GM21737 (cell line): ENCODE measurements around the gene NRF1.

Experiments
- ATAC-seq: cut with Tn5 transposase; IDR thresholded peaks from one replicate; pipeline ENCODE4 v1.9.1; 2021; ENCODE audit warnings: mild to moderate bottlenecking, moderate library complexity; ENCODE audit not compliant: unreplicated experiment

NRF1 gene

DNA sequence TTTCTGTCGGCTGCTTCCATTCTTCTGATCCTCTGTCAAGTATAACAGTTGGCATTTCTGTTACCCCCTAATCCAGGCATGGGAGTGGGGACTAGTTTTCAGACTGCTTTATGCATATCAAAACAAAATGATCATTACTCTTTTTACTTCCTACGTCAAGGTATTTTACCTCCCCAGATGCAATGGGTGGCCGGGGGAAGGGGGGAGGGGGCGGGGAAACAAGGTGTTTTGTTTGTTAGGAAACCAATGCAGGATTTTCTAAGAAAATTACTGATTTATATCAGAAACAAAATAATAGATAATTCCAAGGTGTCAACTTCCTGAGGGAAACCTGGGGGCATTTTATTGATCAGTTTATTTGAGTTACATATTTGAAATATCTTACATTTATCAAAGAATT lies 66.3 kb downstream of the NRF1 start:
- ATAC-seq = no peak

DNA sequence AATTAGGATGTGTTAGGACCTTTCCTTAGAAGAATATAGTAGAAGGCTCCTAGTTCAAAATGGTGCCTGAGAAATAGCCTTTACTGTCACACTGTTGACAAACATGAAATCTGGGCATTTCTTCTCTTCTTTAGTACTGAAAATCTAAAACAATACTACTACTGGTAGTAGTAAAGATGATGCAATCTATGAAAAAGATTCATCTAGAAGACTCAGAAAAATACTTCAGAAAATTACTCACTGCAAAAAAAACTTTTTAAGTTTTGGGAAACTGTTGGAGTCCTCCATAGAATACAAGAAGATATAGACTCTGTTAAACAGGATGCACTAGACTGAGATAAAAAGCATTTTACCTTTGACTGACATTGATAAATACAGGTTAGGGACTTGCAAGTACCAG lies 67.1 kb downstream of the NRF1 start:
- no peak for ATAC-seq

DNA sequence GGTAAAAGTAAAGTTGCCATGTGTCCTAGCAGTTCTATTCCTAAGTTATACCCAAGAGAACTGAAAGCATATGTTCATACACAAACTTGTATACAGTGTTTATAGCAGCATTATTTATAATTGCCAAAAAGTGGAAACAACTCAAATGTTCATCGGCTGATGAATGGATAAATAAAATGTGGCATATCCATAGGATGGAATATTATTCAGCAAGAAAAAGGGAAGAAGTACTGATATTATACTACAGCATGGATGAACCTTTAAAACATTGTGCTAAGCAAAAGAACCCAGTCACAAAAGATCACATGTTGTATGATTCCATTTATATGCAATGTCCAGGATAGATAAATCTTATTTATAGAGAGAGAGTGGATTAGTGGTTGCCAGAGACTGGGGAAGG lies 68.9 kb downstream of the NRF1 start:
- no peak for ATAC-seq

DNA sequence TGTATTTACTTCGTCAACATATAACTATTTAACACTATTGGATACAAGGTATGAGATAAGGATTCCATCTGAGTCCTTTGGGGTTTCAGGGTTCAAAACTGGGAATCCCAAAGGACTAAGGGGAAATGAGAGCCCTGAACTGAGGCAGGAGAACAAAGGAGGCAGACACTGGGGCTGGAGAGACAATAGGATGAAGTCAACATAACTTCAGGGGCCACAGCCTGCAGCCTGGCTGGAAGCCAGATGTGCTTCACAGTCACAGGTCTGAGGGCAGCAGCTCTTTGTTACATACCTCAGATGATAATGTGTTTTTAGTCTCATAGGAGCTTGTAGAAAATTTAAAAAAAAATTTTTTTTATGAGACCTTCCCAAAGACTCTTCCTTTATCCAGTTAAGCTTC lies 73.3 kb downstream of the NRF1 start:
- ATAC-seq = no peak

DNA sequence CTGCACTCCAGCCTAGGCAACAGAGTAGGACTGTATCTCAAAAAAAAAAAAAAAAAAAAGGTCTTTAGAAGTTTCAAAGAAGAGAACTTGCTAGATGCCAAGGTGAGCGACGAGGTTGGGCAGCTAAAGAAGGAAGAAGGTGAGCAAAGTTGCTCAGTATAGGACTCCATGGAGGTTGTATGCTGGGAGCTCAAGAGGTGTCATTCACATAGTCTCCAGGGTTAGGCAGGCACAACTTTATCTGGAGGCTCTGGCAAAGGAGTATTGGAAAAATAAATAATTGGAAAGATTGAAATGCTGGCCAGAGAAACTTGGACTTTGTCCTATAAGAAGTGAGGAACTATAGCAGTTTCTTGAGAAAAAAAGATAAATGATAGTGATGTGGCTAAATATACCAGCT lies 74.5 kb downstream of the NRF1 start:
- no peak for ATAC-seq

DNA sequence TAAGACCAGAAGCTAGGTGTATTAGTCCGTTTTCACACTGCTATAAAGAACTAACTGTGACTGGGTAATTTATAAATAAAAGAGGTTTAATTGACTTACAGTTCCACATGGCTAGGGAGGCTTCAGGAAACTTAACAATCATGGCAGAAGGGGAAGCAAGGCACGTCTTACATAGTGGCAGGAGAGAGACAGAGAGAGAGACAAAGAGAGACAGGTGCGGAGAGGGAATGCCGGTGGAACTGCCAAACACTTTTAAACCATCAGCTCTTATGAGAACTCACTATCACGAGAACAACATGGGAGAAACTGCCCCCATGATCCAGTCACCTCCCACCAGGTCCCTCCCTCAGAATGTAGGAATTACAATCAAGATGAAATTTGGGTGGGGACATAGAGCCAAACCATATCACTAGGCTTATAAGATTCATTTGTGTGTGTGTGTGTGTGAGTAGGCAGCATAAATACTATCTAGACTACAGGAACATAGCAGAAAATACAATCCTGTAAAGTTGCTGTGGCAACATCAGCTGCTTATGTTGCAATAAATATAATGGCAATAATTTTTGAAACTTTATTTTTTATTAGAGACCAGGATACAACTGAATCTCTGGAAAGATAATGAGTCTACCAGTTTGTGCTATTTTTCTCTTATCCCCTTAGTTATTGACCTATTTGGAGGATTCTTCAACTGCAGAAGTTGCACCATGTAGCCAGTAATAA lies 77.1 kb downstream of the NRF1 start:
- no peak for ATAC-seq

DNA sequence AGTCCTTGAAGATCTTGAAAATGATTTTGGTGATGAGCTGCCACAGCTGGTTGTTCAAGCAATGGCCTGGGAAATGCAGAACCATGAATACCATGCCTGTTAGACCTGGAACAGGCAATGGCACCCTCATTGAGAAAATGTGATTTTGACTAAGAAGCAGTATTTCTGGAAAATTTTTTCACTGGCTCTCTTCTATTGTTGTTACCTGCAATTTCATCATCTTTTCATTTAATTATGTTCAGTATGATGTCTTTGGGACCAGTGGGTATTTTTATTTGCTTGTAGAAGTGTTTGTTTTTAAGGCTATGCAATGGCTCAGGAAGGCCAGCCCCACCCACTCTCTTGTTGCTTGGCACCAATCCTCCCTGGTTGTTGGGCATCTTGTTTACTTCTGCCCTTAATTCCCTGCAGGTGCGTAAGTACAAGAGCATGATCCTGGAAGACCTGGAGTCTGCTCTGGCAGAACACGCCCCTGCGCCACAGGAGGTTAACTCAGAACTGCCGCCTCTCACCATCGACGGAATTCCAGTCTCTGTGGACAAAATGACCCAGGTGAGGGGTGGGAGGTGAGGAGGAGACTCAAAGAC lies 78.6 kb downstream of the NRF1 start:
- no peak for ATAC-seq

DNA sequence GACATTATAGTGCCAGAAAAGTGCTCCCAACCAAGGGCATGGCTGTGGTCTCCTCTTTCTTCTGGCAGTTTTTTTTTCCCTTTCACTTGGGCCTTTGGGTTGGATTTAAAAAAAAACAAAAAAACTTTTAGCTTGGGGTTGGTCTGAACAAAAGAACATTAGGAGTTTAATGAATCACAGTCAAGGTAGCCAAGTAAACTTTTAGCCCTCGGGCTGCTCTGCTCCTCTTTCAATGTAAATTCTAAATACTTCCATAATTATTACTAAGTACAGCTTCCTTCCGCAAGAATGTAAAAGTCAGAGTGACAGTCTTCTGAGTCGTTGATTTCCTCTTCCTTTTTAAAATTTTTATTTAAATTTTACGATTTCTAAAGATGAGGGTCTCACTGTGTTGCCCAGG lies 79.2 kb downstream of the NRF1 start:
- ATAC-seq = no peak

DNA sequence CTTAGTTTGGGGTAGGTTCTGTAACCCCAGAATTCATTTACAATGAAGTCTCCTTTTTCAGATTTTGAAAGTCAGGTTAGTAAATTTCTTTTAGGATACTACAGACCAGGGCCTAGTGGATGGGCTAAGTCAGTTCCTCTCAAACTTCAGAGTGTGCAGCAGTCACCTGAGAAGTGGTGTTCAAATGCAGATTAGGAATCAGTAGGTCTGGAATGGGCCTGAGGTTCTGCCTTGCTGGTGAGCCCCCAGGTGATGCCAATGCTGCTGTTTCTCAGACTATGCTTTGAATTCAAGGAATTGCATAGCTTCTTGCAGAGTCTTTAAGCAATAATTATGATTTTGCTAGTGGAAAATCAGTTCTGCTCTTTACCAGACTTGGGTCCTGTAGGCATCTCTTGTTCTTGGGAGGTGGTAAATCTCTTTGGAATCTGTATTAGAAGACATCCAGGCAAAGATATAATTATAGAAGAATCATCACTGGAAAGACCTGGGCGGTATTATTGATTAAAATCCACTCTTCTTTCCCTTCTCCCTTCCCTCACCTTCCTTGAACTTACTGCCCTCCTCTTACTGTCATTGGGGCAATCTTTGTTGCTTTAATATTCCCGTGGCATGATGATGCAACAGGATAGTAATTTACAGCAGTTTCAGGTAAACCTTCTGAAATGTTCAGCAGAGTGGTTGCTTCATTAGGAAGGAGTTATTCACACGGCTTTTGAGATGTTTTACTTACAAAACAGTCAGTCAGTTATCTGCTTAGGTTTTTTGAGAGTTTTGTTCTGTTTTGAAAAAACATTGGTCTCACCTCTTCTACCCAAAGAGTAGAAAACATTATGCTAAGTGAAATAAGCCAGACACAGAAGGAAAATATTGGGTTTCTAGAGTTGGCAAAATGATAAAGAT lies 87.2 kb downstream of the NRF1 start:
- no peak for ATAC-seq

DNA sequence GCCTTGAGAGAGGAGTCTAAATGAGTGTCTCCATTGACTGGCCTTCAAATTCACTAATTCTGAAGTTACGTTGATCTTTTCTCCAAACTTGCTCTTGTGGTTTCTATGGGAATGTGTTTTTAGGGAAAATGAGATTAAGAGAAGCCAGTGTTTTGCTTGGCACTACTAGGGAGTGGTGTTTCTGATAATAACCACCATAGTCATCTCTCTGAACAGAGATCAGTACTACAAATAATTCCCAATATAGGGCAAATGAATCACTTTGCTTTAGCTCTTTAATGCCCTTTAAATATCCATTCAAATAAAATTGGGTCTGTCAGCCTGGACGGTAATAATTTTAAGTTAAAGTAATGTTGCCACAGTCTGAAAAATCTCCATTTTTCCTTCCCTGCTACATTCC lies 90.8 kb downstream of the NRF1 start:
- no peak for ATAC-seq

DNA sequence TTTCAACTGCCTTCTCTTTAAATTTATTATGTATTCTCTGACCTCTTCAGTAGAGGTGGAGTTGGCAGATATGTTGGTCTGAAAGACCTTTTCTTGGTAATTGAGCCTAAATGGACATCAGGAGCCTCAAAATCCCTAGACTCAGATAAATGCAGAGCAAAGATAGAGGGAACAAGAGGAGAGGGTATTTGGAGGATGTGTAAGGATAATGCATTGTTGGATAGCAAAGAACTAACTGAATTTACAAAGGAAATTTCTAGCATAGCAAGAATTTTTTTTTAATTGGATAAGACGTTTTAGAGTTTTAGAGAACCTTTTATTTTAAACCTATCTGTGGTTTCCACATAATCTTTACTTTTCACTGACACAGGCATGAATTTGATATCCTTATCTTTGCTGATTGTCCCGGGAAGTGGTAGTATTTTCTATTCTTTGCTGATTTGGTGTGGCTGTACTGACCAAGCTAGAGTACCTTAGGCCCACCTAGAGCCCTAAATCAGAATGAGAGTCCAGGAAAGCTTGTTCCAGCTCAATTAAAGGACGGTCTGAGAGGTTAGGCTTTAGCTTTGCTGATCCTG lies 91.3 kb downstream of the NRF1 start:
- no peak for ATAC-seq

DNA sequence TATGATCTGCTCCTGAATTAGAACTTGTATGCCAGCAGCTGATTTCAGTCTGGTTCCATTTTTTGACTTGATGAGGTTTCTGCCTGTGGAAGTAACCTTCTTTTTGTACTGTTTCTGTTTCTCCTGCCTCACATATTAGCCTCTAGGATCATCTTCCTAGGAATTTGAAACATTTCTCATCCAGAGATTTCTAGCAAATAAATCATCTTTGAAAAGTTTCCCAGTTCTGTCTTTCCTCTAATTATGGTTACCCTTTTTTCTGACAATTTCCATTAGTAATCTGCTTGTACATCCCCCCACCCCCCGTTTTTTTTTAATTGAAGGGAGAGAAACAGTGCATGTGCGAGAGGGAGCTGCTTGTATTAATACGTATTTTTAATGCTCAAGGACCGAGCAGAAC lies 92.2 kb downstream of the NRF1 start:
- ATAC-seq = no peak

DNA sequence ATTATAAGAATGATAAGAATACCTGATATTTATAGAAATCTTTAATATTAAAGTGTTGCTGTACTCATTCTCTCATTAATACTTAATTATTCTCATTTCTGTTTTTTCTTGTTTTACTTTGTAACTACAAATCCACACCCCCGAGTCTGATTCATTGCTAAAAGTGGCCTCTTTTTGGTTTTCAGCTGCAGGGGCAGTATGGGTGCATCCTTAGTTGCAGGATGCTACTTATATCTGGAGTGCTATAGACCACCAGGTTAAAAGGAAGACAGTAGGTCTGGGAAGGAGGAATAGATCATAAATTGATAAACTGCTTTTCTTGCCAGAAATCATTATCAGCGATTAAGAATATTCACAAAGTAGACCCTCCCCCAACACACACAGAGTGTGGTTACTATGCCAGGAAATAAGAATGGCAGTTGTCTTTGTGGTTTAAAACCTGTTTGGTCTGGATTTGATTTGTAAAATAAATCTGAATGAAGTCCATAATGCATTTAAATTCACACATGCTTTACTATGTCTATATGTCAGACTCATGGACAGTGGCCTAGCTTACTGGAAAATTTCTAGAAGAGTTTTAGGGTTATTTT lies 96.5 kb downstream of the NRF1 start:
- no peak for ATAC-seq

DNA sequence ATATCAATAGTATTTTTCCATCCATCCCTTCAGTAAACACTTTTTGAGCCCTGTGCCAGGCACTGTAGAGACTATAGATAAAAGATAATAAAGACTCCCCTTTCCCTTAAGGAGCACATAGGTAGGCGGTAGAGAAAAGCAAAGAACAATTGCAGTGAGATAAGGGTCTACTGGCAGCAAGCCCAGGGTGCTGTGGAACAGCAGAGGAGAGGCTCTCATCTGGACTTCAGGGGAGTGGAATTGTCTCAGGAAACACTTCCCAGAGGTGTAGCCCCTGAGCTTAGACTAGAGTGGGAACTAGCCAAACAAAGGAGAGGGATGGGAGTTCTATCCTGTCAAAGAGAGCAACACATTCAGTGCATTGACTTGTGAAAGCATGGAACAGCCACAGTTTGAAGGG lies 102.0 kb downstream of the NRF1 start:
- ATAC-seq = no peak

DNA sequence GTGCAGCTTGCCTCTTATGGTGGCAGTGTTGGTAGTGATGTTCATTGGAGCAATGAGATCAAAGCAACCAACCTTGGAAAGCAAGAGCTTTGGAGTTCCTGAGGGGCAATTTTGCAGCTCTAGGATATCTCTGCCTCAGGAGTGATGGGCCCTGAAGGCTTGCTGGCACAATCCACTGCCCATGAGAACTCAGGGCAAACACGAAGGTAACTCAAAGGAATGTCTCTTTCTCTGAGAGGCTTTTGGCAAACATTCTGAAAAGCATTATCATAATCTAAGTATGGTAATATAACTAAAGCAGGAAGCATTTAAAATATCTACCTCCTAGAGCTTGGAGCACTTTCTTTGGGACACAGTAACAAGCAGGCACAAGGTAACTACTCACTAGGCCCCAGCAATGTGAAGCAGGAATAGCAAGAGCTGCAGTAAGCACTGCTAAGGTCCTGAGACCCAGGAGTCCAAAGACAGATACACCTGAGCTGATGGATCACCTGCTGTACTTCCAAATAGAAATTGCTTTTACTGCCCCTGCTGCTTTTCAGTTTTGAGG lies 103.1 kb downstream of the NRF1 start:
- ATAC-seq = no peak

DNA sequence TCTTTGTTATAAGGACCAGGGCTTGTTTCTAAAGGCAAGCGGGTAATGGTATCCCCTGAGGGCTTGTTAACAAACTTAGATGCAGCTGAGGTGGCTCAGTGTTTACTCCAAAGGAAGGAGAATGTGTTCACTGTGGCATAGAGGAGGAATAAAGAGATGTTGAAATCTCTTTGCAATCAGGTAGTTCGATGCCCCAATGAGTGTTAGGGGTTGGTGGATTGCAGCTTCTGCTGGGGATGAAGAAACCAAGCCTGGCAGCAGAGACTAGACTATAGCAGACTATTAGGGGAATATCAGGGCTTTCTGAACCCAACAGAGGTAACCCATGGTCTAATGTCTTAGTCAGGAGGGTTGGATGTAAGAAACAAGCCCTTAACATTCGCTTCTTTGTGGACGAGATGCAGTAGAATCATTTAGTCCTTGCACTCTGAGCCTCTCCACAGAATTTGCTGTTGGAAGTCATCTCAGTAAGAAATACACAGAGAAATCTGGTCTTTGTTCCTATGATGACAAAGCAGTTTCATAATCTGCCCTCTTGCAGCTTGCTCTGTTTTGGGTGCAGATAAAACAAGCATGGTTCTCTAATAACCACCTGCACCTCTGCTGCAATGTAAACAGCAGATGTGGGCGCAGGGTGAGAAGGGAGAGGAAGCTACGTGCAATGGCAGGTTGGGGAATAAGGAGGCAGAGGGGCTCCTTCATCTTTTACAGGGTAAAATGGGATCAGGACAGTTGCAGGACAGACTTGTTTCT lies 108.6 kb downstream of the NRF1 start:
- ATAC-seq = no peak

DNA sequence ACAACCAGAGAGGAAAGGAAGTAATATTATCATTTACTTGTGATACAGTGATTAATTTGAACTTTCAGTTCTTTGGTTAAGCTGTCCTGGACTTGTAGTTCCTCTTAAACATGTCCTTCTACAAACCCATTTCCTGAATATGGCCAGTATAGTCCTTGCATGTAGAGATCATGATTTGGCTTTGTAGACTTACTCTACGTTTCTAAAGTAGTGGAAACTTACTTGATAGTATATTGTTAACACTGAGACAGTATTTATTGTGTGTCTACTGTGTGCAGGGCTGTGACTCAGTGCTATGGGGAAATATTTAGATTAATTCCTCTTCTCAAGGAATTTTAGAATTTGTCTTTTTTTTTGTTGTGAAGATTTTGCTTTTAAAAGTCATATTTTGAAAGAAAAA lies 109.5 kb downstream of the NRF1 start:
- ATAC-seq = no peak

DNA sequence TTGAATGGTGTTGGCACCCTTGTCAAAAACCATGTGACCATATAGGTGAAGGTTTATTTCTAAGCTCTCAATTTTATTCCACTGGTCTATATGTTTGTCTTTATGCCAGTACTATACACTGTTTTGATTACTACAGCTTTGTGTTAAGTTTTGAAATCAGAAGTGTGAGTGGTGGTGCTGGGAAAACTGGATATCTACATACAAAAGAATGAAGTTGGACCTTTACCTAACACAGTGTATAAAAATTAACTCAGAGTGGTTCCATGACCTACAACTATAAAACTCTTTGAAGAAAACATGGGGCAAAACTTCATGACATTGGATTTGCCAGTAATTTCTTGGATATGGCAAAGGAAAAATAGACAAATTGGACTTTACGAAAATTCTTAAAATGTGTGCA lies 112.2 kb downstream of the NRF1 start:
- no peak for ATAC-seq

DNA sequence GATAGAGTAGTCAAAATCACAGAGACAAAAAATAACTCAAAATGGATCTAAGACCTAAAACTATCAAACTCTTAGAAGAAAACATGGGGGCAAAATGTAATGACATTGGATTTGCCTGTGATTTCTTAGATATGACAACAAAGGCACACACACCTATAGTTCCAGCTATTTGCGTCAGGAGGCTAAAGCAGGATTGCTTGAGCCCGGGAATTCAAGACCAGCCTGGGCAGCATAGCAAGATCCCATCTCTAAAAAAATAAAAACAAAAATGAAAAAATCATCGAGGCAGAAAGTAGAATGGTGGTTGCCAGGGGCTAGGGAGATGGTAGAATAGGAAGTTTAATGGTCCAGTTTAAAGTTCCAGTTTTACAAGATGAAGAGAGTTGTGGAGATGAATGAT lies 113.3 kb downstream of the NRF1 start:
- ATAC-seq = no peak

DNA sequence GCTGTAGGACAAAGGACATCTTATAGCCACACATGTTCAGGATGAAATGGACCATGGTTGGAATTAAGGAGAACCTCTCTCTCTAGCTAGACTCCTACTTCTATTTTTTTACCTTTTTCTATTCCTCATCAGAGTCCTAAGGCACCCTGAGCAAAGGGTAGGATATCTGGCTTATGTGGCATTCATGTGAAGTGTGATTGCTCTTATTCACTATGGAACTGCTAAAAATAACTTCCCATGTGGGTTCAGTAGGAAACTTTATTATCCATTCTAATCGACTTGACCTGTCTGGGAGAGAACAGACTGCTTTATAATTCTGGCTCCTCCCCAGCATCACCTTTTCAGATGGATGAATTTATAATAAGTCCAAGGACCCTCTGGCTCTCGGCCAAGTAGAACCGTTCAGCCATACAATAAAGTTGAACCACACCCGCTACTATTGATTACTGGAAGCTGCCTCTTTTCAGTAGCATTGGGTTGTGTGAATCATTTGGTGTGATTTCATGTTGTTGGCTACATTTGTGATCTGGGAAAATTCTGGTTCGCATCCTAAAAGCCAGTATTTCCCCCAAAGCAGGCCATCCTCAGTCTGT lies 117.5 kb downstream of the NRF1 start:
- no peak for ATAC-seq
